SK-N-SH (cell line): ENCODE data around the gene BCAS4. TPM values are rescaled to one million over a fixed set of nuclear protein-coding genes. Genes with fewer than 3 reads are reported as not detected.

ENCODE experiments used
- CTCF ChIA-PET: fragments of 300-600, 350-600 bp; formaldehyde crosslinking; extraction: SDS; loops from one replicate; lab custom pipeline; 2021; lab: Yijun Ruan, JAX
- POLR2A ChIA-PET: fragments of 350-600 bp; sonication (Branson Sonifier 250); formaldehyde crosslinking; extraction: SDS; loops from one replicate; lab custom pipeline; 2020; ENCODE audit warnings: antibody characterized with exemption, inconsistent platforms; lab: Yijun Ruan, JAX
- DNase-seq: peaks from one replicate; pipeline ENCODE4 v3.0.0; 2012
- H2AFZ ChIP-seq: fragments of 200-600 bp; sonication (generic); 2 replicates; pipeline ENCODE4 v1.8.1; 2016; ENCODE audit warnings: antibody characterized with exemption, mild to moderate bottlenecking, low read depth
- H3F3A ChIP-seq: fragments of 200-600 bp; sonication (generic); replicated peaks from 2 replicates; pipeline ENCODE3; 2016; ENCODE audit warnings: antibody characterized with exemption, mild to moderate bottlenecking; ENCODE audit not compliant: insufficient read depth
- H3K27ac ChIP-seq, 2 experiments: fragments of 200-500 bp in 1 of 2; fragments of 200-600 bp in 1 of 2; sonication (Bioruptor generic) in 1 of 2; sonication (generic), shearing (Covaris generic) in 1 of 2; 2 replicates each; pipeline versions ENCODE4 v1.5.1 to v1.6.1; 2014 to 2016; ENCODE audit warnings: low read depth in 2 of 2, inconsistent platforms in 1 of 2, low read length in 1 of 2, mild to moderate bottlenecking in 1 of 2, mixed read lengths in 1 of 2
- H3K27me3 ChIP-seq: fragments of 200-600 bp; sonication (generic), shearing (Covaris generic); 2 replicates; pipeline ENCODE4 v1.6.1; 2016; ENCODE audit warnings: mixed run types; ENCODE audit not compliant: insufficient read depth
- H3K36me3 ChIP-seq, 2 experiments: fragments of 200-500 bp in 1 of 2; fragments of 200-600 bp in 1 of 2; sonication (Bioruptor generic) in 1 of 2; sonication (generic) in 1 of 2; replicated peaks in 1 of 2; 2 replicates each; pipeline versions ENCODE3 to v1.5.1; 2014 to 2016; ENCODE audit warnings: low read length in 1 of 2, mild to moderate bottlenecking in 1 of 2; ENCODE audit not compliant: insufficient read depth in 2 of 2, control insufficient read depth in 1 of 2
- H3K4me1 ChIP-seq, 2 experiments: fragments of 200-500 bp in 1 of 2; fragments of 200-600 bp in 1 of 2; sonication (Bioruptor generic) in 1 of 2; sonication (generic), shearing (Covaris generic) in 1 of 2; 2 replicates each; pipeline versions ENCODE4 v1.5.1 to v1.6.1; 2014 to 2016; ENCODE audit warnings: low read depth in 1 of 2, low read length in 1 of 2, mixed run types in 1 of 2; ENCODE audit not compliant: insufficient read depth in 2 of 2, control insufficient read depth in 1 of 2
- H3K4me2 ChIP-seq: fragments of 200-600 bp; sonication (generic), shearing (Covaris generic); 2 replicates; pipeline ENCODE4 v1.6.1; 2017; ENCODE audit warnings: mixed run types
- H3K4me3 ChIP-seq, 2 experiments: fragments of 200-500 bp in 1 of 2; fragments of 200-600 bp in 1 of 2; sonication (Bioruptor generic) in 1 of 2; sonication (generic), shearing (Covaris generic) in 1 of 2; 2 replicates each; pipeline versions ENCODE4 v1.5.1 to v1.8.1; 2014 to 2016; ENCODE audit warnings: low read depth in 2 of 2, inconsistent platforms in 1 of 2, low read length in 1 of 2, mild to moderate bottlenecking in 1 of 2, mixed read lengths in 1 of 2, moderate library complexity in 1 of 2
- H3K79me2 ChIP-seq: fragments of 200-600 bp; sonication (generic); 2 replicates; pipeline ENCODE4 v1.8.1; 2017; ENCODE audit warnings: mild to moderate bottlenecking; ENCODE audit not compliant: insufficient read depth
- H3K9ac ChIP-seq: fragments of 200-600 bp; sonication (generic); 2 replicates; pipeline ENCODE4 v1.6.1; 2017; ENCODE audit warnings: mixed run types
- H3K9me2 ChIP-seq: fragments of 200-600 bp; sonication (generic); 2 replicates; pipeline ENCODE4 v1.6.1; 2017; ENCODE audit warnings: mixed run types
- H3K9me3 ChIP-seq: fragments of 200-600 bp; sonication (generic); 2 replicates; pipeline ENCODE4 v1.6.1; 2017; ENCODE audit warnings: mixed run types, mild to moderate bottlenecking, moderate library complexity
- H4K20me1 ChIP-seq: fragments of 200-600 bp; sonication (generic); 2 replicates; pipeline ENCODE4 v1.6.1; 2017; ENCODE audit warnings: mild to moderate bottlenecking, mixed run types; ENCODE audit not compliant: insufficient read depth
- CHD2 ChIP-seq: fragments of 150-350 bp; IDR thresholded peaks from 2 replicates; pipeline ENCODE4 v1.6.1; 2018; ENCODE audit warnings: low read length; ENCODE audit not compliant: partially characterized antibody
- ELF1 ChIP-seq: IDR thresholded peaks from 2 replicates; pipeline ENCODE4 v1.4.0; 2012
- EZH2phosphoT487 ChIP-seq: fragments of 200-600 bp; sonication (generic); IDR thresholded peaks from 2 replicates; pipeline ENCODE4 v1.6.1; 2017; ENCODE audit warnings: low read depth, mixed run types, mild to moderate bottlenecking, antibody characterized with exemption, moderate library complexity, borderline replicate concordance
- FOSL2 ChIP-seq: IDR thresholded peaks from 2 replicates; pipeline ENCODE4 v1.4.0; 2012; ENCODE audit warnings: low read depth, mild to moderate bottlenecking, moderate library complexity, borderline replicate concordance
- FOXJ3 ChIP-seq: sonication (generic); formaldehyde crosslinking; IDR thresholded peaks from 2 replicates; pipeline ENCODE4 v1.5.1; 2020; ENCODE audit warnings: mild to moderate bottlenecking, missing genetic modification reagents
- GABPA ChIP-seq: IDR thresholded peaks from 2 replicates; pipeline ENCODE4 v1.4.0; 2012; ENCODE audit warnings: low read depth, mild to moderate bottlenecking
- MXI1 ChIP-seq: IDR thresholded peaks from 2 replicates; pipeline ENCODE4 v1.6.1; 2012; ENCODE audit warnings: mild to moderate bottlenecking, low read depth, low read length, improper control_type of control experiment
- NFIC ChIP-seq: IDR thresholded peaks from 2 replicates; pipeline ENCODE4 v1.4.0; 2012; ENCODE audit warnings: borderline replicate concordance
- PBX3 ChIP-seq: IDR thresholded peaks from 2 replicates; pipeline ENCODE4; 2012
- POLR2AphosphoS5 ChIP-seq: IDR thresholded peaks from 2 replicates; pipeline ENCODE4 v1.6.1; 2012; ENCODE audit warnings: low read depth, low read length
- RFX5 ChIP-seq: IDR thresholded peaks from 2 replicates; pipeline ENCODE4 v1.6.1; 2012; ENCODE audit warnings: mild to moderate bottlenecking, improper control_type of control experiment, low read length
- SMC3 ChIP-seq: IDR thresholded peaks from 2 replicates; pipeline ENCODE4 v1.6.1; 2012; ENCODE audit warnings: low read depth, low read length, improper control_type of control experiment
- TAF1 ChIP-seq: IDR thresholded peaks from 2 replicates; pipeline ENCODE4 v1.6.1; 2012; ENCODE audit warnings: low read depth, mild to moderate bottlenecking, low read length, moderate library complexity, borderline replicate concordance
- TCF12 ChIP-seq: IDR thresholded peaks from 2 replicates; pipeline ENCODE4 v1.4.0; 2012
- TEAD4 ChIP-seq: IDR thresholded peaks from 2 replicates; pipeline ENCODE4 v1.4.0; 2012; ENCODE audit warnings: mild to moderate bottlenecking, borderline replicate concordance; ENCODE audit not compliant: insufficient read depth
- USF1 ChIP-seq: IDR thresholded peaks from 2 replicates; pipeline ENCODE4 v1.4.0; 2012; ENCODE audit warnings: low read depth, borderline replicate concordance
- YY1 ChIP-seq: IDR thresholded peaks from 2 replicates; pipeline ENCODE4 v1.4.0; 2012; ENCODE audit warnings: low read depth, mild to moderate bottlenecking
- ZBTB33 ChIP-seq: IDR thresholded peaks from 2 replicates; pipeline ENCODE4 v1.4.0; 2012; ENCODE audit warnings: low read depth, borderline replicate concordance
- WGBS: methylation state at CpG from one replicate; pipeline ENCODE4 v1.1.6; 2017; ENCODE audit warnings: low lambda C conversion rate; 5-methylcytosine and 5-hydroxymethylcytosine counted together
- polyA plus RNA-seq, 3 experiments: library from polyadenylated mRNA; depleted of rRNA; stranded (reverse); fragments of >200 nt; gene quantifications; 2 replicates each; pipeline ENCODE4 v1.2.3, GENCODE V29; 2012

Gene BCAS4
- polyA plus RNA-seq, 1 of the 3 experiments (the other 2 are of a cell fraction), result 43.8 TPM

GRCh38 chr20:50865591-50865990 lies 70.7 kb downstream of the BCAS4 start:
- no peaks in the 10 kb centered on the region for H3K9me2 ChIP-seq
- TF ChIP-seq RFX5 (no peak), EZH2phosphoT487 (no peak), NFIC (no peak), FOSL2 (no peak), GABPA (no peak), TAF1 (no peak), TEAD4 (no peak), SMC3 (no peak), TCF12 (no peak), ELF1 (no peak), YY1 (no peak), ZBTB33 (no peak), FOXJ3 (no peak)
- no peaks in the 10 kb centered on the region for H3K36me3 ChIP-seq
- H3K27ac ChIP-seq, result no peak overlapping the region
- 100% methylated on average over 3 of the region's 7 CpGs for WGBS
- no peaks in the 10 kb centered on the region for H3F3A ChIP-seq
- ChIA-PET POLR2A (interaction anchor here (0.7 kb wide), 1 partner anchor 20 kb away, joined by 3 read pairs; no protein-coding TSS in a partner anchor), CTCF (interaction anchor here (1.0 to 2.2 kb wide), 3 partner anchors 9 to 71 kb away, joined by 3 to 13 read pairs (median 3); partner anchors contain the start of gene BCAS4)
- H3K27me3 ChIP-seq, result no peaks in the 10 kb centered on the region
- H3K9ac ChIP-seq, result no peak overlapping the region
- H4K20me1 ChIP-seq, result no peaks in the 10 kb centered on the region
- H3K4me2 ChIP-seq, result no peak overlapping the region
- no peaks in the 10 kb centered on the region for H3K9me3 ChIP-seq
- H3K79me2 ChIP-seq, result no peaks in the 10 kb centered on the region
- H2AFZ ChIP-seq, result no peak overlapping the region
- no peak overlapping the region for H3K4me3 ChIP-seq
- DNase-seq, result no peak
- peaks cover 0 to 11% of the 10 kb centered on the region in 2 experiments; a peak in 1 of 4 replicates for H3K4me1 ChIP-seq

- CTCF ChIA-PET, result interaction anchor here (0.7 to 2.2 kb wide), 3 partner anchors 24 to 71 kb away, joined by 3 to 13 read pairs (median 3); partner anchors contain the start of gene BCAS4
- Histone ChIP-seq H3K36me3 (no peaks in the 10 kb centered on the region), H2AFZ (no peak overlapping the region), H3K79me2 (no peaks in the 10 kb centered on the region), H3K9me2 (no peaks in the 10 kb centered on the region), H3K4me2 (no peak overlapping the region), H3K27me3 (no peaks in the 10 kb centered on the region), H3K9me3 (no peaks in the 10 kb centered on the region), H3K27ac (no peak overlapping the region), H4K20me1 (no peaks in the 10 kb centered on the region), H3F3A (no peaks in the 10 kb centered on the region), H3K4me1 (peaks cover 0 to 11% of the 10 kb centered on the region in 2 experiments; a peak in 1 of 4 replicates), H3K9ac (no peak overlapping the region), H3K4me3 (no peak overlapping the region)
- POLR2A ChIA-PET, result interaction anchor here (0.5 kb wide), 1 partner anchor 70 kb away, joined by 3 read pairs; no protein-coding TSS in a partner anchor
- no peak for DNase-seq
- TF ChIP-seq MXI1 (no peak), USF1 (no peak), PBX3 (no peak), TEAD4 (no peak), EZH2phosphoT487 (no peak), CHD2 (no peak), POLR2AphosphoS5 (no peak)
- 79% methylated on average over 4 of the region's 12 CpGs for WGBS
These were observed 71.3 kb downstream of the BCAS4 start for GRCh38 chr20:50866036-50866685.
